CD4-positive, alpha-beta T cell treated with Interleukin-6 at 100 ng/mL for 8 hours (primary cell): ENCODE results near the gene EXOC4.
"Not testable (repeated sequence)": the region's sequence is repeated elsewhere in the genome, so short reads cannot be mapped to it uniquely, and the experiment has no call there.

Experiments
- DNase-seq: peaks from one replicate; pipeline ENCODE4 v3.0.0-alpha.2; 2020; ENCODE audit warnings: mixed read lengths, low spot score

The EXOC4 gene

DNA sequence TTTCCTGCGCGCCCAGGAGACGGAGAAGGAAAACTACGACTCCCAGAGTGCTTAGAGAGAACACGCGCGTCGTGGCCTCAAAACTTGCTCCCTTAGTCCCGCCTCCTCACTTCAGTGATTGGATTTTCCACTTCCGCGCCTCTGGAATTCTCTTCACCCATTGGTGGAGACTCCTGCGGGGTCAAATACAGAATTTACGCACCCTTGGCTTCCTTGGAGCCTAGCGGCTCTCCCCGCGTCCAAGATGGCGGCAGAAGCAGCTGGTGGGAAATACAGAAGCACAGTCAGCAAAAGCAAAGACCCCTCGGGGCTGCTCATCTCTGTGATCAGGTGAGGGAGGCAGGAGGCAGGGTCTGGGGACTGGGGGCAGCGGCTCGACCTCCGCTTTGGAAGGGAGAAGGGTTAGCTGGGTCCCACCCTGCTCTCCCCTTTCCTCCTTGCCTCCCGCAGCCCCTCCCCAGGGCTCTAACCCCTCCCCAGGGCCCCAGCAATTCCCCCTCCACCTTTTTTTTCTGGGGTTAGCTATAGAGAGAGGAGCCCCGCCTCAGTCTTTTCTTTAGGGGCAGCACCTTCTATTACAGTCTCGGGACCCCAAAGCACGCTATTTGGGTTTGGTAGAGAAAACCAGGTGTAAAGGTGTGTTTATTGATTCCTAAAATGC, at the start of gene EXOC4:
Gene EXOC4, plus strand, starts transcription at position 221 of the 661 bp plus-strand sequence.
- peak; percentile 96 for DNase-seq

DNA sequence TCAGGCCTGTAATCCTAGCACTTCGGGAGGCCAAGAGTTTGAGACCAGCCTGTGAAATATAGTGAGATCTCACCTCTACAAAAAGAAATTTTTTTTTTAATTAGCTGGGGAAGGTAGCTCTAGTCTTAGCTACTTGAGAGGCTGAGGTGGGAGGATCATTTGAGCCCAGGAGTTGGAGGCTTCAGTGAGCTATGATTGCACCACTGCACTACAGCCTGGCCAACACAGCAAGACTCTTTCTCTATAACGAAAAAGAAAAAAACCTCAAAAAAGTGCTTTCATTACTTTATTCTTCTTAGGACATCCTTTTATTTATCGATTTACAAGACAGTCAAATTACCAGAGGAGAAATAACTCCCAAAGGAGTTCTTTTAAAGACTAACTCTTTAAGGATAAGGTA, 49.4 kb upstream of the EXOC4 start:
- DNase-seq: no peak

DNA sequence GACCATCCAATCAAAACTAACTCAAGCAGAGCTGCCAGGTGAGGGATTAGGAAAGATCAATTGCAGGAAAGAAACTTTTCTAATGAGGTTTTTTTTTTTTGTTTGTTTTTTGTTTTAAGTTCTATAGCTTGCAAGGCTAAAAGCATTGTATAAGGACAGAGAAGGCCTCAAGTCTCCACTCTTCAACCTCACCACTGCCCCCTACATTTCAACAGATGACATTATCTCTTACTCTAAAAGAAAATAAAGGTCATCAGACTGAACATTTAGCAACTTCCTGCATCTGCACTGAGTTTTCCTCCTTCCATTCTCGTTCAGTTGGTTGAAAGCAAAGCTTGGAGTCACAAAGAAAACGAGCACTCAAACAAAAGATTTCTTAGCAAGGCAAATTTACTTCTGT, 45.2 kb upstream of the EXOC4 start:
- DNase-seq: no peak

- not testable (repeated sequence) for DNase-seq
These were observed 42.1 kb upstream of the EXOC4 start for GRCh38 chr7:133210817-133211216.

DNA sequence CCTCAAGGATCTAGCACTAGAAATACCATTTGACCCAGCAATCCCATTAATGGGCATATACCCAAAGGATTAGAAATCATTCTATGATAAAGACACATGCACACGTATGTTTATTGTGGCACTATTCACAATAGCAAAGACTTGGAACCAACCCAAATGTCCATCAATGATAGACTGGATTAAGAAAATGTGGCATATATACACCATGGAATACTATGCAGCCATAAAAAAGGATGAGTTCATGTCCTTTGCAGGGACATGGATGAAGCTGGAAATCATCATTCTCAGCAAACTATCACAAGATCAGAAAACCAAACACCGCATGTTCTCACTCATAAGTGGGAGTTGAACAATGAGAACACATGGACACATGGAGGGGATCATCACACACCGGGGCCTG, 39.1 kb upstream of the EXOC4 start:
- DNase-seq: not testable (repeated sequence)

DNA sequence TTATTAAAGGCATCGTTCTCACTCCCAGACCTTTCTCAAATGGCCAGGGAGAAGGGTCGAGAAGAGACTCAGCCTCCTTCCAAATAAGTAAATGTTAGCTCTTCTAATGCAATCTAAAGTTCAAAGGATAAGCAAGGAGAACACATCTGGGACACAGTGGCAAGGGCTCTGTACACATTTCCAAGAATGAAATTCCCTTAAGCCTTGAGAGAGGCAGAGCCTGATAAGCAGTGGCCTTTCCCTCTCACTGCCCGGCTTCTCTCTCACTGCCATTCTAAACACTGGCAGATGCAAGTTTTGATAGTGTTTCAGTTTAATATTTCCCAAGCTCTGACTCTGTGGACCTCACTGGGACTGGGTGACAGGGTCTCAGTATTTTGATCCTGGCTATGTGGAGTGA, 35.1 kb upstream of the EXOC4 start:
- no peak for DNase-seq

- peak; percentile 23 for DNase-seq
These were observed 22.2 kb upstream of the EXOC4 start for GRCh38 chr7:133230591-133231194.

DNA sequence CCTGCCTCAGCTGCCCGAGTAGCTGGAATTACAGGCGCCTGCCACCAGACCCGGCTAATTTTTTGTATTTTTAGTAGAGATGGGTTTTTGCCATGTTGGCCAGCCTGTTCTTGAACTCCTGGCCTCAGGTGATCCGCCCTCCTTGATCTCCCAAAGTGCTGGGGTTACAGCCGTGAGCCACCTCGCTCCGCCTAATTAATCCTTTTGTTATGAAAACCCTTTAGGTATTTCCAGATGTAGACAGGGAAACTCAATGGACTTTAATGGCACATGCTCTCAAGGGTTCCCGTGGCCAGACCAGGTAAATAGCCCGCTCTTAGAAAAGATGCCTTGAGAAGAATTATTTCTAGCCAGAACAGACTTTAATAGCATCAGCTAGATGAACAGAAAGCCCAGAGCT, 19.7 kb upstream of the EXOC4 start:
- no peak for DNase-seq

DNA sequence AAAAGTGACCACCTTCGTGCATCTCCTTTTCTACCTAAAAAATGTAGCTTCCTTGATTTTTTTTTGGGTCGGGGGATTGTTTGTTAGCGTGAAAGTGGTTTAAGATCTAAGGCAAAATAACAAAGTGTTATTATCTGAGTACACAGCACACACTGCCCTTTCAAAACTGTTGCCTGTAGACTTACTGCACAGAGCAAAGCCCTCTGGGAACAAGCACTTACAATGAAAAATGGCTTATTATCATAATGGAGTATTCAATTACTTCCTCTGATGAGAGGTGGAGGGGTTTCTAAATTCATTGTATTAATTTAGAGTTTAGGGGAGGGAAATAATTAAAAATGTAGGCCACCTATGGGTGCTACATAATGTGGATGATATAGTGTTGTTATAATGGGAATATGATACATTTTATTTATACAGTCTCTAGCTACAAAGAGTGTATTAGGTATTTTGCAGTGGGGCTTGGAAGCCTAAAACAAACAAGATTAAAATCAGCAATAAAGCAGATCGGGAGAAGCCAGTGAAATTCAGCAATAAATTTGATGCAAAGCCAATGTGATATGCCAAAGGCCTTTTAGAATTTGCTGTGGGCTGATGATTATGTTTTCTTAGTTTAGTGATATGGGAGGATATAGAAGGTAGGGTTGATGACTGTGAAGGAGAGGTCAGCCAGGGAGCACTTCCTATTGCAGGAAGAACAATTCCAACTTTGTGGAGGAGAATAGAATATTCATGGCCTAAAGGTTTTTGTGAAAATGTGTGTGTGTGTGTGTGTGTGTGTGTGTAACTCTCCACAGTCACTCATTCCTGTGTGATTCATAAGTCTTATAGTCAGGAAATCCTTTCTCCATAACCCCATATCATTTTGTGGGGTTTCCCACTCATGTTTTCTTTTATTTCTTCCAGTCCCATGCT, 17.7 kb upstream of the EXOC4 start:
- no peak for DNase-seq

DNA sequence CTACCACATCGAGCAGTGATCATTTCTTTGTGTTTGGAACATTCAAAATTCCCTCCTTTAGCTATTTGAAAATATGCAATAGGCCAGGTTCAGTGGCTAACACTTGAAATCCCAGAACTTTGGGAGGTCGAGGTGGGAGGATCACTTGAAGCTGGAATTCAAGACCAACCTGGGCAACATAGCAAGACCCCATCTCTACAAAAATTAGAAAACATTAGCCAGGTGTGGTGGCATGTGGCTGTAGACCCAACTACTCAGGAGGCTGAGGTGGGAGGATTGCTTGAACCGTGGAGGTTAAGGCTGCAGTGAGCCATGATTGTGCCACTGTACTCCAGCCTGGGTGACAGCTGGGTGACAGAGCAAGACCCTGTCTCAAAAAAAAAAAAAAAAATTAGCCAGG, 15.3 kb upstream of the EXOC4 start:
- DNase-seq: no peak

GRCh38 chr7:133240302-133240701, 12.6 kb upstream of the EXOC4 start:
- no peak for DNase-seq

- DNase-seq: no peak
These were observed 6.3 kb upstream of the EXOC4 start for GRCh38 chr7:133246558-133246957.

DNA sequence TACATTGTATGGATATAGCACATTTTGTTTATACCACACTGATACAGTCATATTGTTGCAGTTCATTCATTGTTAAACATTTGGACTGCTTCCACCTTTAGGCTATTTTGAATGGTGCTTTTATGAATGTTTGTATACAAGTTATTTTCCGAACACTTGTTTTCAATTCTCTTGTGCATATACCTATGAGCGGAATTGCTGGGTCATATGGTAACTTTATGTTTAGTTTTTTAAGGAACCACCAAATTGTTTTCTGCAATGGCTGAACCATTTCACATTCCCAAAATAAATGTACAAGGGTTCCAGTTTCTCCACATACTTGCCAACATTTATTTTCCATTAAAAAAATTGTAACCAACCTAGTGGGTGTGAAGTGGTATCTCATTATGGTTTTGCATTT, 4.0 kb upstream of the EXOC4 start:
- DNase-seq: no peak

DNA sequence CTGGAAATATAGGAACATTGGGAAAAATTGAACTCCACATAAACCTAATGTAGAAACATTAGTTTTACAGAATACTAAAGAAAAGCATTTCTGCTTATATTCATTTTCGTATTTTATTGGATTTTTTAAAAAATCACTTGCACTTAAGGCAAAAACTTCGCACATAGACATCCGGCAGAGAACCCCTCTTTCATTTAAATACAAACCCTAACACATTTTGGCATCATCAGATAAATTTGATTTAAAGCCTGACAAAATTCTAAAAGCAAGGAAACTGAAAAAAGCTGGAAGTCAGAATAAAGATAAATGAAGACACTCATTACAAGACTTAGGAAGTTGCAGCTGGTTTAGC, 396 bp upstream of the EXOC4 start:
- DNase-seq: no peak

DNA sequence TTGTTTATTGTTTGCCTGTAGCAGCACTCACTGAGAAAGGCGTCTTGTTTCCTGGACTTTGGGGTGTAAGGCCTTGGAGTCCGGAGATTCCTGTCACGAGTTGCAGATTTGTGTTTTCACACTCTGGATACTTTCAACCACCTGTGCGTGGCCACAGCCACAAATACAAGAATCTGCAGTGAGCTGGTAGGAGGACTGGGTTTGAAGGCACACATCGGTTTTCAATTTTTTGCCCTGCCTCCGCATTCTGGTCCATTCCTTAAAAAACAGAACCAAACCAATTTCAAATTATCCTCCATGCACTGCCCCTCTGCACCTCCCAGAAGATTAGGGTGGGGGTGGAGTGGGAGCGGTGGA, 619 bp downstream of the EXOC4 start:
- no peak for DNase-seq

GRCh38 chr7:133255486-133255885, 2.6 kb downstream of the EXOC4 start:
- DNase-seq: no peak

- DNase-seq: no peak
These were observed 5.3 kb downstream of the EXOC4 start for GRCh38 chr7:133258174-133258573.

GRCh38 chr7:133265821-133266220, 12.9 kb downstream of the EXOC4 start:
- no peak for DNase-seq

GRCh38 chr7:133268355-133268754, 15.5 kb downstream of the EXOC4 start:
- no peak for DNase-seq

- DNase-seq: no peak
These were observed 19.5 kb downstream of the EXOC4 start for GRCh38 chr7:133272336-133272735.

GRCh38 chr7:133273227-133273626, 20.3 kb downstream of the EXOC4 start:
- DNase-seq: no peak

DNA sequence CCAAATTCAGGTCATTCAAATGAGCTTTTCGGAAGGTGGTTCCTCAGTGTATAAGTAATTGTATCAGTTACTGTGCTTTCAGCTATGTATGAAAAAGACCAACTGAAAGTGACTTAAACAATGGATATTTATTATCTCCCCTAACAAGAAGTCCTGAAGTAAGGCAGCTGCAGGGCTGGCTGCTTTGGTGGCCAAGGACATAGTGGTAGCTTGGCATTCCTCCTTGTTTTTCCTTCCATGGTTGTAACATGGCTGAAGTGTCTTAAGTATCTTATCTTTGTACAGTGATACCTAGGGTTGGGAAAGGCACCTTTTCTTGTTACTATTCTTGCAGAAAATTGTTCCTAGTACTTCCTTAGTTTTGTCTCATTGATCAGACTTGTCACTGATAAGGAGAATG, 21.4 kb downstream of the EXOC4 start:
- no peak for DNase-seq

GRCh38 chr7:133275008-133275407, 22.1 kb downstream of the EXOC4 start:
- DNase-seq: no peak
